Measurements from ENCODE around the gene AMELX. TPM values are rescaled to one million over a fixed set of nuclear protein-coding genes. Genes with fewer than 3 reads are reported as not detected.

The AMELX gene
- not detected in 2 replicates for total RNA-seq

DNA sequence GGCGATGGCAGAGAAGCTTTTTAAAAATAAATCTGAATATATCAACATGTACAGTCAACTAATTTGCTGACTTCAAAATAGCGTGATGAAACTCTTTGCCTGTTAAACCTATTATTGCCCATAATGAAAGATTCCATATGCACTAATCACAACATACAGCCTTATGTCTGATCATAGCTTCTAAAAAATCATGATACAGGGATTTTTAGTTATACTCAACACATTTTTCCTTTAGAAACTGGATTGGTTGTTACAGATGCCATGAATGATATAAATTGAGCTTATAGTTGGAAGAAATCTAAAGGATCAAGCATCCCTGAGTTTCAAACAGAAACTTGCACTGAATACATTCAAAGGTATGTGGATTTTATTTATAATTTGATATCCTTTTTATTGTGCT is at the start of gene AMELX:
Gene AMELX (plus strand): TSS at position 301 of the 400 bp plus-strand sequence. CDS start 1,376 bp downstream, outside the sequence.

Small RNA genes lying within 50 kb of the gene (small RNA-seq; reads per million reads assigned to genes)
- not detected for gene MIR548AX

Other genes starting within 250 kb of the AMELX start
- 19.1 and 21.4 TPM in 2 replicates for gene HCCS, start 182.1 kb upstream of the AMELX start, total RNA-seq

Measured in hair follicle dermal papilla cell (primary cell).